Activated CD4-positive, alpha-beta T cell treated with anti-CD3 and anti-CD28 coated beads, Interleukin-2, amount 50 U/mL, for 24 hours (primary cell): Measurements from ENCODE around the gene TBC1D17.

ENCODE experiments used
- DNase-seq, 2 donors: peaks; one replicate each; pipeline ENCODE4 v3.0.0-alpha.2; 2020; ENCODE audit warnings: low read depth in 1 of 2, low spot score in 1 of 2

TBC1D17 gene

GRCh38 chr19:49877020-49877878 lies at the start of gene TBC1D17, which contains the start of gene AKT1S1:
TSS of gene TBC1D17 (plus strand) at chr19:49877702. CDS start at chr19:49877724, 22 bp downstream.
TSS of gene AKT1S1 (minus strand) at chr19:49877355. CDS start at chr19:49873295, 4,060 bp downstream.
- peak; percentile 94 to 99 for DNase-seq

GRCh38 chr19:49829200-49829599 lies 48.3 kb upstream of the TBC1D17 start:
- DNase-seq, result no peak

GRCh38 chr19:49829721-49830120 lies 47.8 kb upstream of the TBC1D17 start:
- DNase-seq, result no peak

GRCh38 chr19:49830766-49831165 lies 46.7 kb upstream of the TBC1D17 start:
- no peak for DNase-seq

- DNase-seq, result no peak
Measured at GRCh38 chr19:49831592-49831991, 45.9 kb upstream of the TBC1D17 start.

- no peak for DNase-seq
Measured at GRCh38 chr19:49832556-49832955, 44.9 kb upstream of the TBC1D17 start.

GRCh38 chr19:49833599-49833998 lies 43.9 kb upstream of the TBC1D17 start:
- DNase-seq, result no peak

- DNase-seq, result no peak
Measured at GRCh38 chr19:49835562-49835961, 41.9 kb upstream of the TBC1D17 start.

GRCh38 chr19:49836176-49837008 lies 41.1 kb upstream of the TBC1D17 start:
- no peak for DNase-seq

- no peak for DNase-seq
Measured at GRCh38 chr19:49837009-49837310, 40.5 kb upstream of the TBC1D17 start.

GRCh38 chr19:49837425-49837824 lies 40.1 kb upstream of the TBC1D17 start:
- DNase-seq, result no peak

- no peak for DNase-seq
Measured at GRCh38 chr19:49838885-49839588, 38.5 kb upstream of the TBC1D17 start.

GRCh38 chr19:49839713-49840112 lies 37.8 kb upstream of the TBC1D17 start:
- DNase-seq, result no peak

- DNase-seq, result no peak
Measured at GRCh38 chr19:49840321-49840720, 37.2 kb upstream of the TBC1D17 start.

- DNase-seq, result no peak
Measured at GRCh38 chr19:49840736-49841249, 36.7 kb upstream of the TBC1D17 start.

GRCh38 chr19:49843265-49843664 lies 34.2 kb upstream of the TBC1D17 start:
- DNase-seq, result no peak

GRCh38 chr19:49844138-49845095 lies 33.1 kb upstream of the TBC1D17 start:
- no peak for DNase-seq

- no peak for DNase-seq
Measured at GRCh38 chr19:49845414-49845813, 32.1 kb upstream of the TBC1D17 start.

GRCh38 chr19:49846408-49846807 lies 31.1 kb upstream of the TBC1D17 start:
- no peak for DNase-seq
